Neutrophil (primary cell): ENCODE results near the gene SMCP.

Experiments used
- H3K27ac ChIP-seq: fragments of 200-600 bp; sonication (generic); 2 replicates; pipeline ENCODE4 v1.5.1; 2016; ENCODE audit warnings: mild to moderate bottlenecking, moderate library complexity
- H3K27me3 ChIP-seq: fragments of 200-600 bp; sonication (generic); 2 replicates; pipeline ENCODE4 v1.6.0; 2016; ENCODE audit warnings: mild to moderate bottlenecking
- H3K36me3 ChIP-seq: fragments of 200-600 bp; sonication (generic); 2 replicates; pipeline ENCODE4 v1.5.1; 2017
- H3K4me1 ChIP-seq, 2 experiments: fragments of 200-600 bp in 1 of 2; sonication (generic) in 1 of 2; 1 replicate in 1 of 2; 2 replicates in 1 of 2; pipeline versions ENCODE4 v1.5.1 to v1.6.1; 2013 to 2016; ENCODE audit warnings: low read depth in 1 of 2, low read length in 1 of 2, mild to moderate bottlenecking in 1 of 2, moderate library complexity in 1 of 2; ENCODE audit not compliant: control insufficient read depth in 1 of 2, insufficient read depth in 1 of 2
- H3K4me3 ChIP-seq, 2 experiments: fragments of 200-600 bp in 1 of 2; sonication (generic) in 1 of 2; 1 replicate in 1 of 2; 2 replicates in 1 of 2; pipeline ENCODE4 v1.5.1; 2013 to 2016; ENCODE audit warnings: low read depth in 1 of 2, low read length in 1 of 2, mild to moderate bottlenecking in 1 of 2, moderate library complexity in 1 of 2
- H3K9me3 ChIP-seq: fragments of 200-600 bp; sonication (generic); 2 replicates; pipeline ENCODE4 v1.5.1; 2016
- TF ChIP-seq, protein P1 (sequence below): fragments of 200-600 bp; sonication (generic); IDR thresholded peaks from 2 replicates; pipeline ENCODE4 v1.5.1; 2016; ENCODE audit warnings: antibody characterized with exemption

The SMCP gene

GRCh38 chr1:152880316-152880715 is 2.2 kb downstream of the SMCP start:
- Histone ChIP-seq H3K9me3 (no peaks in the 10 kb centered on the region), H3K36me3 (no peaks in the 10 kb centered on the region), H3K27ac (no peak overlapping the region), H3K4me3 (no peak overlapping the region), H3K27me3 (peaks cover 22% of the 10 kb centered on the region), H3K4me1 (no peaks in the 10 kb centered on the region)
- TF ChIP-seq, protein P1, sequence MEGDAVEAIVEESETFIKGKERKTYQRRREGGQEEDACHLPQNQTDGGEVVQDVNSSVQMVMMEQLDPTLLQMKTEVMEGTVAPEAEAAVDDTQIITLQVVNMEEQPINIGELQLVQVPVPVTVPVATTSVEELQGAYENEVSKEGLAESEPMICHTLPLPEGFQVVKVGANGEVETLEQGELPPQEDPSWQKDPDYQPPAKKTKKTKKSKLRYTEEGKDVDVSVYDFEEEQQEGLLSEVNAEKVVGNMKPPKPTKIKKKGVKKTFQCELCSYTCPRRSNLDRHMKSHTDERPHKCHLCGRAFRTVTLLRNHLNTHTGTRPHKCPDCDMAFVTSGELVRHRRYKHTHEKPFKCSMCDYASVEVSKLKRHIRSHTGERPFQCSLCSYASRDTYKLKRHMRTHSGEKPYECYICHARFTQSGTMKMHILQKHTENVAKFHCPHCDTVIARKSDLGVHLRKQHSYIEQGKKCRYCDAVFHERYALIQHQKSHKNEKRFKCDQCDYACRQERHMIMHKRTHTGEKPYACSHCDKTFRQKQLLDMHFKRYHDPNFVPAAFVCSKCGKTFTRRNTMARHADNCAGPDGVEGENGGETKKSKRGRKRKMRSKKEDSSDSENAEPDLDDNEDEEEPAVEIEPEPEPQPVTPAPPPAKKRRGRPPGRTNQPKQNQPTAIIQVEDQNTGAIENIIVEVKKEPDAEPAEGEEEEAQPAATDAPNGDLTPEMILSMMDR, result no peak

GRCh38 chr1:152880907-152881306 is 2.8 kb downstream of the SMCP start:
- Histone ChIP-seq H3K27ac (no peak overlapping the region), H3K4me1 (no peaks in the 10 kb centered on the region), H3K9me3 (no peaks in the 10 kb centered on the region), H3K36me3 (no peaks in the 10 kb centered on the region), H3K27me3 (peaks cover 18% of the 10 kb centered on the region), H3K4me3 (no peak overlapping the region)
- TF ChIP-seq, protein P1, result no peak

DNA sequence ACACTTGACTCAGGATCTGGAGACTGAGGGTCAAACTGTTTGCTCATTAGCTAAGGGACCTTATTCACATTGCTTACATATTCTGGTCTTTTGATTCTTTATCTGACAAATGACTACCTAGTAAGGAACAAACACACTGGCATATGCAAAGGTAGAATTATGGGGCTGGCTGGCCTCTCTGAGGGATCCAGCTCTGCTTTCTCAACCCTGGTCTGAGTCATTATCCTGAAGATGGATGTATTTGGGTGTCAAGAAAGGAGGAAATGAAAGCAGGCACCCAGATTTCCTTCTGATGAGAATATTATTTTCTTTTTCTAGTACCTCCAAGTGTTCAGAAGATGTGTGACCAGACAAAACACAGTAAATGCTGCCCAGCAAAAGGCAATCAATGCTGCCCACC is 6.0 kb downstream of the SMCP start:
- Histone ChIP-seq H3K36me3 (no peaks in the 10 kb centered on the region), H3K4me3 (no peak overlapping the region), H3K9me3 (no peaks in the 10 kb centered on the region), H3K27me3 (peaks cover 19% of the 10 kb centered on the region), H3K27ac (no peak overlapping the region), H3K4me1 (no peaks in the 10 kb centered on the region)
- TF ChIP-seq, protein P1, result no peak

DNA sequence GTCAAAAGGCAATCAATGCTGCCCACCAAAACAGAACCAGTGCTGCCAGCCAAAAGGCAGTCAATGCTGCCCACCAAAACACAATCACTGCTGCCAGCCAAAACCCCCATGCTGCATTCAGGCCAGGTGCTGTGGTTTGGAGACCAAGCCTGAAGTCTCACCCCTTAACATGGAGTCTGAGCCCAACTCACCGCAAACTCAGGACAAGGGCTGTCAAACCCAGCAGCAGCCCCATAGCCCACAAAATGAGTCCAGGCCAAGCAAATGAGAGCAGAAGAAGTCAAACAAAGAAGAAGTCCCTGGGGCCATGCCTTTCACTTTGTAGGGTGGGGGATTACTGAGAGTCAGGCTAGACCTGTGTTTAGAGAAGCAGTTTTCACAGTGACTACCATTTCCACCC is 6.4 kb downstream of the SMCP start:
- TF ChIP-seq, protein P1, result no peak
- no peaks in the 10 kb centered on the region for H3K36me3 ChIP-seq
- no peak overlapping the region for H3K27ac ChIP-seq
- H3K4me1 ChIP-seq, result no peaks in the 10 kb centered on the region
- no peaks in the 10 kb centered on the region for H3K9me3 ChIP-seq
- H3K4me3 ChIP-seq, result no peak overlapping the region
- peaks cover 23% of the 10 kb centered on the region for H3K27me3 ChIP-seq

- Histone ChIP-seq H3K4me3 (no peak overlapping the region), H3K9me3 (no peaks in the 10 kb centered on the region), H3K4me1 (no peaks in the 10 kb centered on the region), H3K36me3 (no peaks in the 10 kb centered on the region), H3K27me3 (peaks cover 27% of the 10 kb centered on the region), H3K27ac (no peak overlapping the region)
- TF ChIP-seq, protein P1, result no peak
These were observed 7.0 kb downstream of the SMCP start for GRCh38 chr1:152884966-152885624.
